Endothelial cell of umbilical vein (primary cell): ENCODE measurements around the gene HDAC10. TPM values are rescaled to one million over a fixed set of nuclear protein-coding genes. Genes with fewer than 3 reads are reported as not detected.

Experiments
- BruUV-seq: library from RNA; stranded (reverse); fragments of 400-500 nt; replicated peaks from 2 replicates; lab custom pipeline; 2021; lab: Mats Ljungman, UMichigan
- CTCF ChIA-PET: fragments of 300-600, 350-600 bp; sonication (Branson Sonifier 250); formaldehyde crosslinking; loops from one replicate; lab custom pipeline; 2021; ENCODE audit warnings: antibody characterized with exemption, inconsistent platforms; lab: Charles Lee
- POLR2A ChIA-PET: fragments of 300-600, 350-600 bp; sonication (Branson Sonifier 250); formaldehyde crosslinking; loops from one replicate; lab custom pipeline; 2021; ENCODE audit warnings: antibody characterized with exemption, inconsistent platforms; lab: Charles Lee
- DNase-seq: peaks from one replicate; pipeline ENCODE4 v3.0.0-alpha.2; 2011; ENCODE audit warnings: low read depth, low spot score
- FAIRE-seq: peaks from 2 replicates; lab custom pipeline; 2011; peaks lifted over from hg19 to GRCh38; lab: Jason Lieb, UNC
- H2AFZ ChIP-seq: 2 replicates; pipeline ENCODE4 v1.6.0; 2012; ENCODE audit warnings: low read depth, low read length, control low read depth, inconsistent platforms
- H3K27ac ChIP-seq: 2 replicates; pipeline ENCODE4 v1.5.1; 2011; ENCODE audit warnings: low read depth, mild to moderate bottlenecking, control low read depth, low read length, moderate library complexity; ENCODE audit not compliant: insufficient read depth
- H3K27me3 ChIP-seq, 2 experiments: 2 replicates each; pipeline versions ENCODE4 v1.6.0 to v1.6.1; 2011; ENCODE audit warnings: low read length in 2 of 2, mixed read lengths in 1 of 2; ENCODE audit not compliant: control insufficient read depth in 2 of 2, insufficient read depth in 2 of 2
- H3K36me3 ChIP-seq, 2 experiments: 2 replicates in 1 of 2; 3 replicates in 1 of 2; pipeline ENCODE4 v1.5.1; 2011; ENCODE audit warnings: low read length in 2 of 2, mild to moderate bottlenecking in 1 of 2, moderate library complexity in 1 of 2; ENCODE audit not compliant: control insufficient read depth in 2 of 2, insufficient read depth in 2 of 2; ENCODE audit errors: extremely low read depth in 1 of 2
- H3K4me1 ChIP-seq: 3 replicates; pipeline ENCODE4 v1.5.1; 2011; ENCODE audit warnings: mild to moderate bottlenecking, low read length; ENCODE audit not compliant: control insufficient read depth, insufficient read depth; ENCODE audit errors: extremely low read depth
- H3K4me2 ChIP-seq: 2 replicates; pipeline ENCODE4 v1.6.1; 2011; ENCODE audit warnings: low read length, control low read depth, mixed read lengths; ENCODE audit not compliant: insufficient read depth
- H3K4me3 ChIP-seq, 3 experiments: fragments of 200-600 bp in 1 of 3; sonication (generic), shearing (Covaris generic) in 1 of 3; replicated peaks in 1 of 3; 2 replicates each; pipeline ENCODE4 v1.5.1; 2011 to 2016; ENCODE audit warnings: control low read depth in 3 of 3, low read length in 3 of 3, mild to moderate bottlenecking in 2 of 3, inconsistent platforms in 1 of 3, low read depth in 1 of 3, moderate library complexity in 1 of 3; ENCODE audit not compliant: insufficient read depth in 1 of 3
- H3K79me2 ChIP-seq: 2 replicates; pipeline ENCODE4 v1.6.0; 2012; ENCODE audit warnings: low read length, inconsistent platforms; ENCODE audit not compliant: control insufficient read depth, insufficient read depth
- H3K9ac ChIP-seq: replicated peaks from 2 replicates; pipeline ENCODE3; 2011; ENCODE audit warnings: low read length, control low read depth; ENCODE audit not compliant: insufficient read depth; ENCODE audit errors: extremely low read depth
- H3K9me1 ChIP-seq: replicated peaks from 3 replicates; pipeline ENCODE4 v1.6.0; 2011; ENCODE audit warnings: mild to moderate bottlenecking, low read length; ENCODE audit not compliant: control insufficient read depth, insufficient read depth; ENCODE audit errors: extremely low read depth
- H3K9me3 ChIP-seq: replicated peaks from 2 replicates; pipeline ENCODE4 v1.5.1; 2012; ENCODE audit warnings: low read length, inconsistent platforms; ENCODE audit not compliant: control insufficient read depth, insufficient read depth
- H4K20me1 ChIP-seq: replicated peaks from 2 replicates; pipeline ENCODE3; 2011; ENCODE audit warnings: mild to moderate bottlenecking, low read length; ENCODE audit not compliant: control insufficient read depth, insufficient read depth; ENCODE audit errors: extremely low read depth
- POLR2AphosphoS5 ChIP-seq: IDR thresholded peaks from 2 replicates; pipeline ENCODE4 v1.6.1; 2012; ENCODE audit warnings: low read depth, mild to moderate bottlenecking, control low read depth, low read length, moderate library complexity; ENCODE audit not compliant: insufficient read depth
- dilution Hi-C: fragments of 300-500 bp; cut with MboI; formaldehyde crosslinking; loops from one replicate; pipeline ENCODE4 v1.15.0; 2019; ENCODE audit warnings: low sequenced_read_pairs; ENCODE audit not compliant: extremely low pct_ligation_motif_present
- intact Hi-C: fragments of 100-400 bp; cut with micrococcal nuclease; formaldehyde crosslinking; loops from one replicate; pipeline ENCODE4 v1.10.0; 2022
- polyA plus RNA-seq, 4 experiments: library from polyadenylated mRNA; depleted of rRNA in 3 of 4; stranded (reverse) in 3 of 4; unstranded in 1 of 4; fragments of >200 nt; gene quantifications; 2 replicates each; pipeline versions ENCODE4 v1.2.1 to v1.2.3, GENCODE V29; 2011 to 2012; ENCODE audit warnings: missing spikeins in 1 of 4
- total RNA-seq: library from RNA; stranded (reverse); gene quantifications from 2 replicates; pipeline ENCODE4 v1.2.3, GENCODE V29; 2021
- TF ChIP-seq, protein P1 (sequence below), 2 donors: IDR thresholded peaks; 1 replicate in 1 of 2; 2 replicates in 1 of 2; pipeline ENCODE4 v1.5.1; 2011; ENCODE audit warnings: low read length in 2 of 2, mild to moderate bottlenecking in 2 of 2, moderate library complexity in 2 of 2, control low read depth in 1 of 2, inconsistent platforms in 1 of 2, low read depth in 1 of 2; ENCODE audit not compliant: insufficient read depth in 1 of 2; ENCODE audit errors: extremely low read depth in 1 of 2
- TF ChIP-seq, protein P2 (sequence below): IDR thresholded peaks from 2 replicates; pipeline ENCODE4 v1.6.1; 2011; ENCODE audit not compliant: insufficient read depth, insufficient read length

Gene HDAC10
- total and polyA plus RNA-seq, 2 donors (not counting 3 experiments of a cell fraction or from before 2014, with no cell fraction given), result 32.6 to 47.0 TPM

DNA sequence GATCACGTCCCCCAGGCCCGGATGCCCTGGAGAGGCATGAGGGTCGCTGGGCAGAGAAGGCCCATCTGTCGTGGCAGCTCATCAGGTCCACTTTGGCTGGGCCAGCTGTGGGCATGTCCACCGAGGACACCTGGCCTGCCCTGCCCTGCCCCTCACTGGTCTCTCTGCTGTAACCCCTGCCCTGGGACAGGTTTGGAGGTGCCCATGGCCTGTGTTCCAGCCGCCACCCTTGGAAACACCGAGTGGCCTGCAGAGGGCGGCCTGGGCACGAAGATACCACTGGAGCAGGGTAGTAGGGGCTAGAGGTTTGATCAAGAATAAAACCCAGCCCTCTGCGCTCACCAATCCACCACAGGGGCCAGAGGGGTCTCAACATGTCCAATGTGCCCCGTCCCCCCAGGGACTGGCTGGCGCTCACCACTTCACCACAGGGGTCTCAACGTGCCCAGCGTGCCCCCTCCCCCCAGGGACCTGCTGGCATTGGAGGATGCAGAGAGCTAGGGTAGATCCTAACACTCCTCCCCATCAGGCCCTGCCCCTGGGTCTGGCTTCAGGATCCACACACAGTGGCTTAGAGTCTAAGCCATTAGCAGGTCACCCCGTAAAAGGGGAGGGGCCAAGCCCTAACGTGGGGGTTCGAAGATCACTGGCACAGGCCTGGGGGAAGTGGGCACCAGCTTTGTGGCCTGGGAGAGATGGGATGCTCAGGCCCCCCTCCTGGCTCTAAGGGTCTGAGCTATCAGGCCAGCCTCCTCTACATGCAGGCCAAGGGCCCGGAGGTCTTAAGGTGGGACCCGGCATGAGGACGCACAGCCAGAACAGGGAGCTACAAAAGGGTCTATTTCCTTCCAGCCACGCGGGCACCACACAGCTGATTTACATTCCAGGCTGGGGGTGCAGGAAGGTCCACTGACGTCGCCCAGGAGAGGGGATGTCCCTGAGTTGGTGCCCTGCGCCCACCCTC is 1.3 kb upstream of the HDAC10 start:
- H2AFZ ChIP-seq, result no peak overlapping the region
- FAIRE-seq (peak; percentile 83), DNase-seq (peak; percentile 67)
- ChIA-PET CTCF (interaction anchor here (0.5 to 4.2 kb wide), 24 partner anchors 10 to 273 kb away, joined by 3 to 60 read pairs (median 4); partner anchors contain the start of genes DENND6B, MAPK11, MAPK12 and SCO2), POLR2A (no interaction called here)
- H3K9me3 ChIP-seq, result no peaks in the 10 kb centered on the region
- H3K9ac ChIP-seq, result no peak overlapping the region
- intact Hi-C loops, result loop anchor here (1.0 kb wide), 3 partner anchors 75 to 246 kb away; partner anchors contain the start of gene DENND6B
- no peaks in the 10 kb centered on the region for H3K79me2 ChIP-seq
- H3K27me3 ChIP-seq, result no peaks in the 10 kb centered on the region
- no peaks in the 10 kb centered on the region for H3K9me1 ChIP-seq
- no peak overlapping the region for H3K27ac ChIP-seq
- H4K20me1 ChIP-seq, result no peaks in the 10 kb centered on the region
- H3K4me1 ChIP-seq, result peaks cover 11% of the 10 kb centered on the region
- dilution Hi-C loops, result no loop called here
- peaks cover 0 to 30% of the 10 kb centered on the region in 2 experiments for H3K36me3 ChIP-seq
- TF ChIP-seq POLR2AphosphoS5, result peak; percentile 10
- TF ChIP-seq, protein P1, sequence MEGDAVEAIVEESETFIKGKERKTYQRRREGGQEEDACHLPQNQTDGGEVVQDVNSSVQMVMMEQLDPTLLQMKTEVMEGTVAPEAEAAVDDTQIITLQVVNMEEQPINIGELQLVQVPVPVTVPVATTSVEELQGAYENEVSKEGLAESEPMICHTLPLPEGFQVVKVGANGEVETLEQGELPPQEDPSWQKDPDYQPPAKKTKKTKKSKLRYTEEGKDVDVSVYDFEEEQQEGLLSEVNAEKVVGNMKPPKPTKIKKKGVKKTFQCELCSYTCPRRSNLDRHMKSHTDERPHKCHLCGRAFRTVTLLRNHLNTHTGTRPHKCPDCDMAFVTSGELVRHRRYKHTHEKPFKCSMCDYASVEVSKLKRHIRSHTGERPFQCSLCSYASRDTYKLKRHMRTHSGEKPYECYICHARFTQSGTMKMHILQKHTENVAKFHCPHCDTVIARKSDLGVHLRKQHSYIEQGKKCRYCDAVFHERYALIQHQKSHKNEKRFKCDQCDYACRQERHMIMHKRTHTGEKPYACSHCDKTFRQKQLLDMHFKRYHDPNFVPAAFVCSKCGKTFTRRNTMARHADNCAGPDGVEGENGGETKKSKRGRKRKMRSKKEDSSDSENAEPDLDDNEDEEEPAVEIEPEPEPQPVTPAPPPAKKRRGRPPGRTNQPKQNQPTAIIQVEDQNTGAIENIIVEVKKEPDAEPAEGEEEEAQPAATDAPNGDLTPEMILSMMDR (IDR thresholded peaks at IDR 0.05; ENCODE audit: extremely low read depth in 1 of 2, insufficient read depth in 1 of 2, low read depth in 1 of 2, low read length in 2 of 2), result peak; percentile 75 to 81
- TF ChIP-seq, protein P2, sequence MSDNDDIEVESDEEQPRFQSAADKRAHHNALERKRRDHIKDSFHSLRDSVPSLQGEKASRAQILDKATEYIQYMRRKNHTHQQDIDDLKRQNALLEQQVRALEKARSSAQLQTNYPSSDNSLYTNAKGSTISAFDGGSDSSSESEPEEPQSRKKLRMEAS, result no peak
- no peak overlapping the region for H3K4me2 ChIP-seq
- H3K4me3 ChIP-seq, result no peak overlapping the region
- BruUV-seq, result no TSS peak
